ENCODE data around the gene UMODL1. TPM values are rescaled to one million over a fixed set of nuclear protein-coding genes. Genes with fewer than 3 reads are reported as not detected.

UMODL1 gene
- total and polyA plus RNA-seq, 8 donors: under 0.01 TPM; not detected in 7

DNA sequence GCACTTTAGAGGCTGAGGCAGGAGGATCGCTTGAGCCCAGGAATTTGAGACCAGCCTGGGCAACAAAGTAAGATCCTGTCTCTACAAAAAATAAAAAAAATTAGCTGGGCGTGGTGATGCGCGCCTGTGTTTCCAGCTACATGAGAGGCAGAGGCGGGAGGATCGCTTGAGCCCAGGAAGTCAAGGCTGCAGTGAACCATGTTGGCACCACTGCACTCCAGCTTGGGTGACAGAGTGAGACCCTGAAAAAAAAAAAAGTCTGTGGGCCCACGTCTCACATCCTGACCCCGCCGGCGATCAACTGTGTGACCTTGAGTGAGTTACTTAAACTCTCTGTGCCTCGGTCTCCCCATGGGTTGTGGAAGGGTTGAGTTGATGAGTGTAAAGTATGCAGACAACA lies 48.2 kb upstream of the UMODL1 start:
- WGBS, 5 donors: 91 to 98% (median 95%) methylated on average over 11 of the region's 11 CpGs
- Histone ChIP-seq H3K36me3 (no peaks in the 10 kb centered on the region), H3K27ac (no peak overlapping the region), H3K27me3 (peaks cover 0 to 37% (median 7%) of the 10 kb centered on the region in 3 donors), H3K9me3 (no peaks in the 10 kb centered on the region), H3K4me1 (no peaks in the 10 kb centered on the region), H3K4me3 (no peak overlapping the region)
- intact Hi-C loops (cut with DNase I; ENCODE audit: low total_unique reads): no loop called here
- TF ChIP-seq POLR2A (IDR thresholded peaks at IDR 0.05): no peak
- TF ChIP-seq, protein P1, sequence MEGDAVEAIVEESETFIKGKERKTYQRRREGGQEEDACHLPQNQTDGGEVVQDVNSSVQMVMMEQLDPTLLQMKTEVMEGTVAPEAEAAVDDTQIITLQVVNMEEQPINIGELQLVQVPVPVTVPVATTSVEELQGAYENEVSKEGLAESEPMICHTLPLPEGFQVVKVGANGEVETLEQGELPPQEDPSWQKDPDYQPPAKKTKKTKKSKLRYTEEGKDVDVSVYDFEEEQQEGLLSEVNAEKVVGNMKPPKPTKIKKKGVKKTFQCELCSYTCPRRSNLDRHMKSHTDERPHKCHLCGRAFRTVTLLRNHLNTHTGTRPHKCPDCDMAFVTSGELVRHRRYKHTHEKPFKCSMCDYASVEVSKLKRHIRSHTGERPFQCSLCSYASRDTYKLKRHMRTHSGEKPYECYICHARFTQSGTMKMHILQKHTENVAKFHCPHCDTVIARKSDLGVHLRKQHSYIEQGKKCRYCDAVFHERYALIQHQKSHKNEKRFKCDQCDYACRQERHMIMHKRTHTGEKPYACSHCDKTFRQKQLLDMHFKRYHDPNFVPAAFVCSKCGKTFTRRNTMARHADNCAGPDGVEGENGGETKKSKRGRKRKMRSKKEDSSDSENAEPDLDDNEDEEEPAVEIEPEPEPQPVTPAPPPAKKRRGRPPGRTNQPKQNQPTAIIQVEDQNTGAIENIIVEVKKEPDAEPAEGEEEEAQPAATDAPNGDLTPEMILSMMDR (IDR thresholded peaks at IDR 0.05): no peak
- no peak for TF ChIP-seq EP300 (IDR thresholded peaks at IDR 0.05)
- TF ChIP-seq POLR2AphosphoS5 (IDR thresholded peaks at IDR 0.05): no peak
- DNase-seq: no peak

DNA sequence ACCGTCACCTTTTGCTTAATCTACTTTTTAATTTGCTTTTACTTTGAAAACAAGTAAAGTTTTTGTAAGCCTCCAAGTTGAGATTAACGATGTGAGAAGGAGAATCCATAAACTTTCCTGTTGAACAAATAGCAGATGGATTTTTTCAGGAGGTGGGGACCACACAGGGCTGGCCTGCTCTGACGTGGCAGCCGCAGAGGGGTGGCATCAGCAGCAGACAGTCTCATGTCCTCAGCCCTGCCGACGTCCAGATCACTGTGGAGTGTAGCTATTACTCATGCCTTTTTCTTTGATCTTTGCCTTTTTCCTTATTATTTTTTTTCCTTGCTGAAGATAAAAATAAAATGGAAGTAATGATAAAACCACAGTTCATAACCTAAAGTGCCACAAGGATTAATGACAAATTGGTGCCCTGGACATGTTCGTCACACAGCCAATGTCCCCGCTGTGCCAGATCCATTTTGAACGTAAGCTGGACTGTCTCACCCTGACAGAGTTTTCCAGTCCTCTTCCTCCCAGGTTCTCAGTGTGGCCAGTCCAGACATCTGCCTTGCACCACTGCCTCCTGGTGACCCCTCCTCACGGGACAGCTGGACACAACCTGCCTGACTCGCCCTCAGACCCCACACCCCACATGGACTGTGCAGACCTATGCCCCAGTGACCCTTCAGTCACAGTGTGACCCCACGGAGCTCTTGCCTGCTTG lies 45.6 kb upstream of the UMODL1 start:
- intact Hi-C loops (cut with DNase I; ENCODE audit: low total_unique reads): no loop called here
- H3K4me3 ChIP-seq: no peak overlapping the region
- WGBS, 5 donors: 67 to 72% (median 68%) methylated on average over 12 of the region's 12 CpGs
- H3K9me3 ChIP-seq: no peaks in the 10 kb centered on the region
- no peaks in the 10 kb centered on the region for H3K36me3 ChIP-seq
- no peak for TF ChIP-seq POLR2AphosphoS5 (IDR thresholded peaks at IDR 0.05)
- TF ChIP-seq EP300 (IDR thresholded peaks at IDR 0.05): no peak
- TF ChIP-seq POLR2A (IDR thresholded peaks at IDR 0.05): no peak
- TF ChIP-seq, protein P1 (IDR thresholded peaks at IDR 0.05): no peak
- H3K4me1 ChIP-seq: no peaks in the 10 kb centered on the region
- no peak overlapping the region for H3K27ac ChIP-seq
- DNase-seq: no peak
- H3K27me3 ChIP-seq: peaks cover 0 to 20% (median 7%) of the 10 kb centered on the region in 3 donors

DNA sequence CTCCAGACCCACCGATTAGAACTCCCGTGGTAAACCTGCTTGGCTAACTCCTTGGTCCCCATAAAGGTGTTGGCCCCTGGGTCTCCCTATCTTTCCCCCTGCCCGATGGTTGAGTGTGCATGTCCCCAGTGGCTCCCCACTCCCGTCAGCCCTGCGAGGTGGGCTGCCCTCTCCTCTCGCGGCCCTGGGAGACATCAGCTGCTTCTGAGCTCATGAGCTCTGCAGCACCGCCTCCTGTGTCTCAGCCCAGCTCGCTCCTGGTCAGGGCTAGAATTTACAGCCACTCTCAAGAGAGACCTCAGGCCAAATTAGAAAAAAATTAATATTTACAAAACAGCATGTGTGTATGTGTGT lies 45.1 kb upstream of the UMODL1 start:
- no peak for DNase-seq
- H3K27me3 ChIP-seq: peaks cover 0 to 15% (median 7%) of the 10 kb centered on the region in 3 donors
- no peak overlapping the region for H3K4me3 ChIP-seq
- H3K27ac ChIP-seq: no peak overlapping the region
- TF ChIP-seq POLR2A (IDR thresholded peaks at IDR 0.05): no peak
- no peak for TF ChIP-seq POLR2AphosphoS5 (IDR thresholded peaks at IDR 0.05)
- no peak for TF ChIP-seq EP300 (IDR thresholded peaks at IDR 0.05)
- TF ChIP-seq, protein P1 (IDR thresholded peaks at IDR 0.05): no peak
- no peaks in the 10 kb centered on the region for H3K9me3 ChIP-seq
- H3K4me1 ChIP-seq: no peaks in the 10 kb centered on the region
- H3K36me3 ChIP-seq: no peaks in the 10 kb centered on the region
- 67 to 83% (median 77%) methylated on average over 7 to 9 of the region's 9 CpGs for WGBS, 5 donors
- intact Hi-C loops (cut with DNase I; ENCODE audit: low total_unique reads): no loop called here

DNA sequence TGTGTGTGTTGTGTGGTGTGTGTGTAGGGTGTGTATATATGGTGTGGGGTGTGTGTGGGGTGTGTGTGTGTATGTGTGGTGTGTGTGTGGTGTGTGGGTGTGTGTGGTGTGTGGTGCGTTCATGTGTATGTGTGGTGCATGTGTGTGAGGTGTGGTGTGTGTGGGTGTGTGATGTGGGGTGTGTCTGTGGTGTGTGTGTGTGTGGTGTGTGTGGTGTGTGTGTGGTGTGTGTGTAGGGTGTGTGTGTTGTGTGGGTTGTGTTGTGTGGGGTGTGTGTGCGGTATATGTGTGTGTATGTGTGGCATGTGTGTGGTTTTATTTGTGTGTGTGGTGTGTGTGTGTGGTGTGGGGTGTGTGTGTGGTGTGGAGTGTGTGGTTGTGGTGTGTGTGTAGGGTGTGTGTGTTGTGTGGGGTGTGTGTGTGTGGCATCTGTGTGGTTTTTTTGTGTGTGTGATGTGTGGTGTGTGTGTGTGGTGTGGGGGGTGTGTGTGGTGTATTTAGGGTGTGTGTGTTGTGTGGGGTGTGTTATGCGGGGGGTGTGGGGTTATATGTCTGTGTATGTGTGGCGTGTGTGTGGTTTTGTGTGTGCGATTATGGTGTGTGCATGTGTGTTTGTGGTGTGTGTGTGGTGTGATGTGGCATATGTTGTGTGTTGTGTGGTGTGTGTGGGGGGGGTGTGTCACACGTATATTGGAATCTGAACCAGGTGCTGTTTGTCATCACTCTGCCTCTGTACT lies 43.9 kb upstream of the UMODL1 start:
- DNase-seq: no peak
- H3K27ac ChIP-seq: no peak overlapping the region
- no peaks in the 10 kb centered on the region for H3K36me3 ChIP-seq
- H3K4me1 ChIP-seq: no peaks in the 10 kb centered on the region
- peaks cover 0 to 4% (median 0%) of the 10 kb centered on the region in 3 donors for H3K27me3 ChIP-seq
- intact Hi-C loops (cut with DNase I; ENCODE audit: low total_unique reads): no loop called here
- no peaks in the 10 kb centered on the region for H3K9me3 ChIP-seq
- TF ChIP-seq EP300 (IDR thresholded peaks at IDR 0.05): no peak
- TF ChIP-seq POLR2A (IDR thresholded peaks at IDR 0.05): no peak
- TF ChIP-seq, protein P1 (IDR thresholded peaks at IDR 0.05): no peak
- TF ChIP-seq POLR2AphosphoS5 (IDR thresholded peaks at IDR 0.05): no peak
- WGBS, 5 donors: 89 to 97% (median 89%) methylated on average over 6 of the region's 6 CpGs
- H3K4me3 ChIP-seq: no peak overlapping the region

Measured in stomach (tissue), 9 donors.